Measurements from ENCODE around the gene NDOR1. TPM values are rescaled to one million over a fixed set of nuclear protein-coding genes. Genes with fewer than 3 reads are reported as not detected.

Gene NDOR1
- total RNA-seq, 1 experiment from 2014 or later, result 27.7 TPM

DNA sequence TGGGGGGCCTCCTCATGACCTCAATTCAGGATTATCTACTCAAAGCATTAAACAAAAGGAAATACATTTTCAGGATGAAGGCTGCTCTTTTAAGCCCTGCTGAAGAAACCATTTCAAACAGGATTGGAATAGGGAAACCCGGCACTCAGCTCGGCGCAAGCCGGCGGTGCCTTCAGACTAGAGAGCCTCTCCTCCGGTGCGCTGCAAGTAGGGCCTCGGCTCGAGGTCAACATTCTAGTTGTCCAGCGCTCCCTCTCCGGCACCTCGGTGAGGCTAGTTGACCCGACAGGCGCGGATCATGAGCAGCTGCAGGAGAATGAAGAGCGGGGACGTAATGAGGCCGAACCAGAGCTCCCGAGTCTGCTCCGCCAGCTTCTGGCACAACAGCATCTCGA, 772 bp upstream of the NDOR1 start:
- peak overlapping the region; percentile 84; the same call in 1 of the 2 replicates for H2AFZ ChIP-seq
- no peak for TF ChIP-seq CTCF (conservative IDR thresholded peaks at IDR 0.05)
- TF ChIP-seq EZH2 (IDR thresholded peaks at IDR 0.05; ENCODE audit: low read depth), result no peak
- H3K27ac ChIP-seq, result no peak overlapping the region
- peak overlapping the region; percentile 99 for H3K4me3 ChIP-seq
- no peaks in the 10 kb centered on the region for H3K9me2 ChIP-seq (ENCODE audit: insufficient read depth)
- ChIA-PET POLR2A (ENCODE audit: unreplicated experiment) (interaction anchor here (0.6 to 0.8 kb wide), 3 partner anchors 18 to 257 kb away, joined by 3 to 8 read pairs (median 3); no protein-coding TSS in a partner anchor), CTCF (interaction anchor here (0.7 kb wide), 1 partner anchor 16 kb away, joined by 3 read pairs; no protein-coding TSS in a partner anchor)
- peaks cover 29% of the 10 kb centered on the region for H3K4me1 ChIP-seq (replicated peaks; ENCODE audit: insufficient read depth)
- peaks cover 67% of the 10 kb centered on the region for H3K79me2 ChIP-seq (ENCODE audit: low read depth)
- H3K27me3 ChIP-seq (ENCODE audit: insufficient read depth, low read depth), result no peaks in the 10 kb centered on the region
- DNase-seq, result no peak
- BruUV-seq (replicated peaks), result no TSS peak
- H3K36me3 ChIP-seq (ENCODE audit: low read depth), result no peaks in the 10 kb centered on the region
- intact Hi-C loops (cut with micrococcal nuclease; ENCODE audit: unreplicated experiment), result no loop called here
- H3F3A ChIP-seq (ENCODE audit: insufficient read depth, low read depth), result peaks cover 23% of the 10 kb centered on the region; the same call in 1 of the 2 replicates
- H4K20me1 ChIP-seq (ENCODE audit: insufficient read depth), result peaks cover 7% of the 10 kb centered on the region; the same call in 1 of the 2 replicates
- H3K4me2 ChIP-seq, result peak overlapping the region; percentile 100
- no peaks in the 10 kb centered on the region for H3K9me3 ChIP-seq (ENCODE audit: insufficient read depth, low read depth)

GRCh38 chr9:137206602-137207001, 1.1 kb downstream of the NDOR1 start:
- Histone ChIP-seq H3K4me2 (peak overlapping the region; percentile 100), H3K36me3 (ENCODE audit: low read depth) (no peaks in the 10 kb centered on the region), H3K9me2 (ENCODE audit: insufficient read depth) (no peaks in the 10 kb centered on the region), H3K27me3 (ENCODE audit: insufficient read depth, low read depth) (no peaks in the 10 kb centered on the region), H2AFZ (no peak overlapping the region), H4K20me1 (ENCODE audit: insufficient read depth) (peaks cover 7% of the 10 kb centered on the region; the same call in 1 of the 2 replicates), H3K4me1 (replicated peaks; ENCODE audit: insufficient read depth) (peaks cover 25% of the 10 kb centered on the region), H3K9me3 (ENCODE audit: insufficient read depth, low read depth) (no peaks in the 10 kb centered on the region), H3K4me3 (peak overlapping the region; percentile 99), H3F3A (ENCODE audit: insufficient read depth, low read depth) (peaks cover 23% of the 10 kb centered on the region; the same call in 1 of the 2 replicates), H3K27ac (no peak overlapping the region), H3K79me2 (ENCODE audit: low read depth) (peaks cover 61% of the 10 kb centered on the region)
- ChIA-PET POLR2A (ENCODE audit: unreplicated experiment) (interaction anchor here (0.7 kb wide), 1 partner anchor 13 kb away, joined by 3 read pairs; no protein-coding TSS in a partner anchor), CTCF (interaction anchor here (0.6 kb wide), 1 partner anchor 33 kb away, joined by 7 read pairs; no protein-coding TSS in a partner anchor)
- no TSS peak for BruUV-seq (replicated peaks)
- no peak for DNase-seq
- TF ChIP-seq CTCF (conservative IDR thresholded peaks at IDR 0.05) (no peak), EZH2 (IDR thresholded peaks at IDR 0.05; ENCODE audit: low read depth) (no peak)
- intact Hi-C loops (cut with micrococcal nuclease; ENCODE audit: unreplicated experiment), result no loop called here

DNA sequence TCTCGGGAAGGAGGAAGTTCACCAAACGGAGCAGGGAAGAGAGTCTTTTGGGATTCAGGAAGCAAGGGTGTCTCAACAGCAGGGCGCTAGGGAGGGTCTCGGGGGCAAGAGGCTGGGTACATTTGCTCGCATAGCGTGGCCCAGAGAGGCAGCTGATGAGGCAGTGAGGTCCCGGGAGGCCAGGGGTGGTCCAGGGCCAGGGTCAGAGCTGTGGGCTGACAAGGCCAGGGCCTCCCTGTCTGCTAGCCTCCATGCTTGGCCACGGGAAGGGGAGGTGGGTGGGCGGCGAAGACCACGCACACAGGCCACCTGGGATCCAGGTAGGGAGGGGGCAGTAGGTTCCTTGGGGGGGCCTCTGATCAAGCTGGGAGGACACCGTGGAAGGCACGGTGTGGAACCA, 6.0 kb downstream of the NDOR1 start:
- Histone ChIP-seq H2AFZ (no peak overlapping the region), H3K9me3 (ENCODE audit: insufficient read depth, low read depth) (no peaks in the 10 kb centered on the region), H3K36me3 (ENCODE audit: low read depth) (no peaks in the 10 kb centered on the region), H3K4me3 (no peak overlapping the region), H3K9me2 (ENCODE audit: insufficient read depth) (no peaks in the 10 kb centered on the region), H3K79me2 (ENCODE audit: low read depth) (peaks cover 15% of the 10 kb centered on the region), H3K4me2 (no peak overlapping the region), H3K27me3 (ENCODE audit: insufficient read depth, low read depth) (no peaks in the 10 kb centered on the region), H4K20me1 (ENCODE audit: insufficient read depth) (no peaks in the 10 kb centered on the region), H3K4me1 (replicated peaks; ENCODE audit: insufficient read depth) (peaks cover 3% of the 10 kb centered on the region), H3F3A (ENCODE audit: insufficient read depth, low read depth) (peaks cover 3% of the 10 kb centered on the region; the same call in 1 of the 2 replicates), H3K27ac (no peak overlapping the region)
- DNase-seq, result no peak
- CTCF ChIA-PET, result no interaction called here
- no peak for TF ChIP-seq CTCF (conservative IDR thresholded peaks at IDR 0.05)
- no peak for TF ChIP-seq EZH2 (IDR thresholded peaks at IDR 0.05; ENCODE audit: low read depth)
- no TSS peak for BruUV-seq (replicated peaks)
- intact Hi-C loops (cut with micrococcal nuclease; ENCODE audit: unreplicated experiment), result no loop called here
- POLR2A ChIA-PET (ENCODE audit: unreplicated experiment), result no interaction called here
